ENCODE results near the gene SLC12A3. TPM values are rescaled to one million over a fixed set of nuclear protein-coding genes. Genes with fewer than 3 reads are reported as not detected.

Gene SLC12A3
- total RNA-seq: not detected in 2 replicates
- polyA plus RNA-seq: not detected in 2 replicates

- H3K4me2 ChIP-seq: no peak within 1 kb of the TSS
- no peaks in the 10 kb centered on the region for H4K20me1 ChIP-seq (ENCODE audit: insufficient read depth, poor library complexity, severe bottlenecking)
- H3K36me3 ChIP-seq (replicated peaks; ENCODE audit: insufficient read depth, low read depth): no peaks in the 10 kb centered on the region
- H3K79me2 ChIP-seq: no peaks in the 10 kb centered on the region
- H3K9me3 ChIP-seq (ENCODE audit: low read depth): no peaks in the 10 kb centered on the region
- no peaks in the 10 kb centered on the region for H3K9me2 ChIP-seq (replicated peaks; ENCODE audit: insufficient read depth)
- H3K4me3 ChIP-seq: no peak within 1 kb of the TSS
- H3K27me3 ChIP-seq: no peaks in the 10 kb centered on the region
- peaks cover 22% of the 10 kb centered on the region for H3K4me1 ChIP-seq (ENCODE audit: insufficient read depth)
- H2AFZ ChIP-seq: no peak within 1 kb of the TSS
- DNase-seq (ENCODE audit: low spot score): no peak
- no peak within 1 kb of the TSS for H3K27ac ChIP-seq
- WGBS (ENCODE audit: low lambda C conversion rate, missing lambda C conversion rate): 77% methylated on average over 12 of the region's 12 CpGs
- TF ChIP-seq EZH2 (IDR thresholded peaks at IDR 0.05; ENCODE audit: borderline replicate concordance) (no peak), EZH2phosphoT487 (IDR thresholded peaks at IDR 0.05; ENCODE audit: low read depth, severe bottlenecking, unreplicated experiment) (no peak), CTCF (IDR thresholded peaks at IDR 0.05; ENCODE audit: poor library complexity) (no peak)
These were observed at the start of gene SLC12A3 for GRCh38 chr16:56864960-56865359. Gene SLC12A3 (plus strand): TSS chr16:56865207. CDS start chr16:56865236, 29 bp downstream.

- Histone ChIP-seq H3K4me1 (ENCODE audit: insufficient read depth) (peaks cover 13% of the 10 kb centered on the region), H3K79me2 (no peaks in the 10 kb centered on the region), H3K4me3 (no peak overlapping the region), H3K36me3 (replicated peaks; ENCODE audit: insufficient read depth, low read depth) (no peaks in the 10 kb centered on the region), H3K27me3 (no peaks in the 10 kb centered on the region), H2AFZ (no peak overlapping the region), H4K20me1 (ENCODE audit: insufficient read depth, poor library complexity, severe bottlenecking) (no peaks in the 10 kb centered on the region), H3K27ac (no peak overlapping the region), H3K9me3 (ENCODE audit: low read depth) (no peaks in the 10 kb centered on the region), H3K9me2 (replicated peaks; ENCODE audit: insufficient read depth) (no peaks in the 10 kb centered on the region), H3K4me2 (no peak overlapping the region)
- no peak for DNase-seq (ENCODE audit: low spot score)
- no peak for TF ChIP-seq EZH2 (IDR thresholded peaks at IDR 0.05; ENCODE audit: borderline replicate concordance)
- TF ChIP-seq EZH2phosphoT487 (IDR thresholded peaks at IDR 0.05; ENCODE audit: low read depth, severe bottlenecking, unreplicated experiment): no peak
- no peak for TF ChIP-seq CTCF (IDR thresholded peaks at IDR 0.05; ENCODE audit: poor library complexity)
These were observed 49.3 kb upstream of the SLC12A3 start for GRCh38 chr16:56815721-56816120.

- H3K9me3 ChIP-seq (ENCODE audit: low read depth): no peaks in the 10 kb centered on the region
- H3K9me2 ChIP-seq (replicated peaks; ENCODE audit: insufficient read depth): no peaks in the 10 kb centered on the region
- DNase-seq (ENCODE audit: low spot score): no peak
- no peak overlapping the region for H3K27ac ChIP-seq
- no peak overlapping the region for H3K4me2 ChIP-seq
- H3K79me2 ChIP-seq: no peaks in the 10 kb centered on the region
- H3K36me3 ChIP-seq (replicated peaks; ENCODE audit: insufficient read depth, low read depth): no peaks in the 10 kb centered on the region
- no peak overlapping the region for H3K4me3 ChIP-seq
- no peaks in the 10 kb centered on the region for H3K27me3 ChIP-seq
- no peak overlapping the region for H2AFZ ChIP-seq
- no peak for TF ChIP-seq CTCF (IDR thresholded peaks at IDR 0.05; ENCODE audit: poor library complexity)
- no peak for TF ChIP-seq EZH2 (IDR thresholded peaks at IDR 0.05; ENCODE audit: borderline replicate concordance)
- no peak for TF ChIP-seq EZH2phosphoT487 (IDR thresholded peaks at IDR 0.05; ENCODE audit: low read depth, severe bottlenecking, unreplicated experiment)
- H4K20me1 ChIP-seq (ENCODE audit: insufficient read depth, poor library complexity, severe bottlenecking): no peaks in the 10 kb centered on the region
- peaks cover 13% of the 10 kb centered on the region for H3K4me1 ChIP-seq (ENCODE audit: insufficient read depth)
These were observed 48.0 kb upstream of the SLC12A3 start for GRCh38 chr16:56817056-56817455.

- no peak for TF ChIP-seq EZH2 (IDR thresholded peaks at IDR 0.05; ENCODE audit: borderline replicate concordance)
- TF ChIP-seq CTCF (IDR thresholded peaks at IDR 0.05; ENCODE audit: poor library complexity): no peak
- no peak for TF ChIP-seq EZH2phosphoT487 (IDR thresholded peaks at IDR 0.05; ENCODE audit: low read depth, severe bottlenecking, unreplicated experiment)
- no peak overlapping the region for H3K4me2 ChIP-seq
- H2AFZ ChIP-seq: no peak overlapping the region
- no peak for DNase-seq (ENCODE audit: low spot score)
- H3K36me3 ChIP-seq (replicated peaks; ENCODE audit: insufficient read depth, low read depth): no peaks in the 10 kb centered on the region
- H3K9me3 ChIP-seq (ENCODE audit: low read depth): no peaks in the 10 kb centered on the region
- H3K27me3 ChIP-seq: no peaks in the 10 kb centered on the region
- peaks cover 13% of the 10 kb centered on the region for H3K4me1 ChIP-seq (ENCODE audit: insufficient read depth)
- H3K4me3 ChIP-seq: no peak overlapping the region
- 85% methylated on average over 1 of the region's 1 CpG for WGBS (ENCODE audit: low lambda C conversion rate, missing lambda C conversion rate)
- no peaks in the 10 kb centered on the region for H3K9me2 ChIP-seq (replicated peaks; ENCODE audit: insufficient read depth)
- H4K20me1 ChIP-seq (ENCODE audit: insufficient read depth, poor library complexity, severe bottlenecking): no peaks in the 10 kb centered on the region
- H3K79me2 ChIP-seq: no peaks in the 10 kb centered on the region
- H3K27ac ChIP-seq: no peak overlapping the region
These were observed 47.1 kb upstream of the SLC12A3 start for GRCh38 chr16:56817938-56818337.

All from hepatocyte (in vitro differentiated cells).